WTC11 (cell line): Measurements from ENCODE around the gene ZNF282.

Source experiments
- CREM ChIP-seq: sonication (generic); formaldehyde crosslinking; IDR thresholded peaks from 2 replicates; pipeline ENCODE4 v1.8.1; 2022; ENCODE audit warnings: mild to moderate bottlenecking, missing genetic modification reagents, moderate library complexity
- ELF4 ChIP-seq: sonication (generic); formaldehyde crosslinking; IDR thresholded peaks from 2 replicates; pipeline ENCODE4 v1.8.1; 2022; ENCODE audit warnings: low read depth, mild to moderate bottlenecking, moderate library complexity, missing genetic modification reagents
- ETV6 ChIP-seq: sonication (generic); formaldehyde crosslinking; IDR thresholded peaks from 2 replicates; pipeline ENCODE4 v1.8.1; 2022; ENCODE audit warnings: mild to moderate bottlenecking, missing genetic modification reagents
- GTF2I ChIP-seq: fragments of 250-450 bp; sonication (Bioruptor Pico); conservative IDR thresholded peaks from 2 replicates; pipeline ENCODE4 v1.4.0; 2021; ENCODE audit warnings: mild to moderate bottlenecking
- NFE2L1 ChIP-seq: sonication (generic); formaldehyde crosslinking; IDR thresholded peaks from 2 replicates; pipeline ENCODE4 v1.8.1; 2023; ENCODE audit warnings: missing genetic modification reagents
- TCF7 ChIP-seq: sonication (generic); formaldehyde crosslinking; IDR thresholded peaks from 2 replicates; pipeline ENCODE4 v1.8.0; 2022; ENCODE audit warnings: mild to moderate bottlenecking, low read depth, missing genetic modification reagents, moderate library complexity
- TF ChIP-seq, protein P1 (sequence below): fragments of 200-600 bp; IDR thresholded peaks from 2 replicates; pipeline ENCODE4 v1.8.0; 2022; ENCODE audit warnings: antibody characterized with exemption
- TF ChIP-seq, protein P2 (sequence below): sonication (generic); formaldehyde crosslinking; conservative IDR thresholded peaks from 2 replicates; pipeline ENCODE4 v1.8.1; 2022; ENCODE audit warnings: mild to moderate bottlenecking, missing genetic modification reagents

DNA sequence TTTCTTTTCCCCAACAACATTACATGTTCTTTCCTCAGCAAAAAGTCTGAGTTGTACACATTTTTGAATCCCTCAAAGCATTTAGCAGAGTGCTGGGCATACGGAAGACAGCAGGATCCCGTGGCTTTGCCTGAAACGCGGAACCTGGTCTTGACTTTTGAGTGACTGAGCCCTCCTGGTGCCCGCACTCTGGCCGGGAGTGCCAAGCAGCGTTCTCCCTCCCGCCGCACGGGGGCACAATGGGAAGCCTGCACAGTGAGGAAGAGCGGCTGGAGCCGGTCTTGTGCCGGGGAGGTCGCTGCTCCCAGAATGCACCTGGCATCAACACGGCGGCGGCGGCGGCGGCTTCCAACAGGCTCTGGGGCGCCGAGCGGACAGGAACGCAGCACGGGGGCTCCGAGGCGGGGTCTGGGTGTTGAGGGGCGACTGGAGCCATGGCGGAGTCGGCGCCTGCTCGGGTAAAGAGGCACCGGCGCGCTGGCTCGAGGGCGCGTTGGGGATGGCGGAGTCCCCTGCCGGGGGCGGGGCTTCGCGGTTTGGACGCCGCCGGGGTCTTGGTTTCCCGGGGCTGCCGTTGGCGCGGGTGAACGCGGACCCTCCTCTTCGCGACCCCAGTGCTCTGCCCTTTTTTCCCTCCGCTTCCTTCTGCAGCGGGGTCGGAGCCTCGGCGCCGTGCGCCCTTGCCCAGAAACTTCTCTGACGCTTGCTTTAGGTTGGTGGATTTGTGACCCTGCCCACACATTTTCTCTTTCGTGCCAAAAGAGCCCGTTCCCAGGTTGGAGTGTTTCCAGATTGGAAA lies 44.2 kb downstream of the ZNF282 start, which contains the start of gene ZNF212:
- no peak for TF ChIP-seq GTF2I
- TF ChIP-seq, protein P1, sequence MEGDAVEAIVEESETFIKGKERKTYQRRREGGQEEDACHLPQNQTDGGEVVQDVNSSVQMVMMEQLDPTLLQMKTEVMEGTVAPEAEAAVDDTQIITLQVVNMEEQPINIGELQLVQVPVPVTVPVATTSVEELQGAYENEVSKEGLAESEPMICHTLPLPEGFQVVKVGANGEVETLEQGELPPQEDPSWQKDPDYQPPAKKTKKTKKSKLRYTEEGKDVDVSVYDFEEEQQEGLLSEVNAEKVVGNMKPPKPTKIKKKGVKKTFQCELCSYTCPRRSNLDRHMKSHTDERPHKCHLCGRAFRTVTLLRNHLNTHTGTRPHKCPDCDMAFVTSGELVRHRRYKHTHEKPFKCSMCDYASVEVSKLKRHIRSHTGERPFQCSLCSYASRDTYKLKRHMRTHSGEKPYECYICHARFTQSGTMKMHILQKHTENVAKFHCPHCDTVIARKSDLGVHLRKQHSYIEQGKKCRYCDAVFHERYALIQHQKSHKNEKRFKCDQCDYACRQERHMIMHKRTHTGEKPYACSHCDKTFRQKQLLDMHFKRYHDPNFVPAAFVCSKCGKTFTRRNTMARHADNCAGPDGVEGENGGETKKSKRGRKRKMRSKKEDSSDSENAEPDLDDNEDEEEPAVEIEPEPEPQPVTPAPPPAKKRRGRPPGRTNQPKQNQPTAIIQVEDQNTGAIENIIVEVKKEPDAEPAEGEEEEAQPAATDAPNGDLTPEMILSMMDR = peak; percentile 46; the same call in 1 of the 2 replicates
- no peak for TF ChIP-seq ELF4 (CRISPR knock-in tag)
- peak; percentile 75; the same call in 1 of the 2 replicates for TF ChIP-seq ETV6 (CRISPR knock-in tag)
- TF ChIP-seq NFE2L1 (CRISPR knock-in tag) = 0 out of 2 replicates have a peak, but pooled peaks have one; percentile 60
- no peak for TF ChIP-seq TCF7
- peak; percentile 74; the same call in 1 of the 2 replicates for TF ChIP-seq CREM (CRISPR knock-in tag)
- TF ChIP-seq, protein P2, sequence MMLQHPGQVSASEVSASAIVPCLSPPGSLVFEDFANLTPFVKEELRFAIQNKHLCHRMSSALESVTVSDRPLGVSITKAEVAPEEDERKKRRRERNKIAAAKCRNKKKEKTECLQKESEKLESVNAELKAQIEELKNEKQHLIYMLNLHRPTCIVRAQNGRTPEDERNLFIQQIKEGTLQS (CRISPR knock-in tag) = no peak
